ENCODE measurements around the gene CORO7.

CORO7 gene

GRCh38 chr16:4370570-4371356 is 45.6 kb downstream of the CORO7 start:
- DNase-seq = no peak

DNA sequence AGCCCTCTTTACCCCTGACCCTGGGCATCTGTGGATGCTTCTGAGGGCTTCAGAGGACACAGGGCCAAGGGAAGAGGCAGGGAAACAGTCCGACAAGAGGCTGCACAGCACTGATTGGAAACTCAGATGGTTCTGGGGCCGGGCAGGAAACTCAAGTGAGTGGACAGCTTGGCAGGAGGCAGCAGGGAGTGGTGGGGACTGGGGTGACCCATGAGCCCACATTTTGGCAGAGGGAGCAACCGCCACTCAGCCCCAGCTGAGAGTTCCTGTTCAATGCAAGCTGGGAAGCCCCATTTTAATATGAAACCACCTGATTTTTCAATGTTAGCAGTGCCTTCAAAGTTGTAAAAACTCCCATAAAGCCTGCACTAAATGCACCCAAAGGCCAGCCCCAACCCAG is 46.2 kb downstream of the CORO7 start:
- no peak for DNase-seq

GRCh38 chr16:4369007-4369733 is 47.2 kb downstream of the CORO7 start:
- DNase-seq = no peak

GRCh38 chr16:4367393-4367856 is 49.0 kb downstream of the CORO7 start:
- no peak for DNase-seq

DNA sequence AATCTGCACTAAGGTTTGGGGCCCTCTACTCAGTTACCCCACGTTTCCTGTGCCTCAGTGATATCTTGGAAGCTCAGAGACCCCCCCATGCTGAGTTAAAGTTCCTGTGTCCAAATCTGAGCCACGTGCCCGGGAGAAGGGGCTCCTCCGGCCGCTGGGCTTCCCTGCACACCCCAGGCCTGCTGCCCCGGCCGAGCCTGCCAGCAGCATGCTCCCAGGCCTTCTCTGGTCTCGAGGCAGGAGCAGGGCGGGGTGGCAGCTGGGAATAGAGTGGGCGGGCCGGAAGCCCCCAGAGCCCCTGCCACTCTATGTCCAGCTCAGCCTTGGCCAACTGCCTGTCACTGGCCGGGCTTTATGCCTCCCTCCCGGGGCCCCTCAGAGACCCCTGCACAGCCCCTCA is 50.4 kb downstream of the CORO7 start:
- no peak for DNase-seq

- no peak for DNase-seq
Measured at GRCh38 chr16:4365615-4366014, 50.8 kb downstream of the CORO7 start.

DNA sequence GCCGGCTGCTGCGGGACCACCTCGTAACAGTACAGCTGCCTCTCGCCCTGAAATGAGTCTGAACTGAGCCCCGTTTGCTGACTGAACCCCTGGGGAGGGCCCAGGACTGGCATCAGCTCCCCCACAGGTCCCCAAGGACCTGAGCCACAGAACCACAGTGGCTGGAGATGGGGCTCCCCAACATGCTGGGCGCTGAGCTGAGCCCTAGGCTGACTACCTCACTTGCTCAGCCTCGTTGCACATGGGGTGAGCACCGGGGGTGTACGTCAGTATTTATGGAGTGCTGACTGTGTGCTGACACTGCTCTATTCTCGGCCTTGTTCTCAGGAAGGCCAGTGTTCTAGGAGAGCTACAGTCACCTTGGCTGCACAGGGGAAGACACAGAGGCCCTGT is 51.4 kb downstream of the CORO7 start:
- DNase-seq = no peak

- DNase-seq = no peak
Measured at GRCh38 chr16:4364196-4365013, 52.0 kb downstream of the CORO7 start.

- no peak for DNase-seq
Measured at GRCh38 chr16:4362476-4363135, 53.8 kb downstream of the CORO7 start.

DNA sequence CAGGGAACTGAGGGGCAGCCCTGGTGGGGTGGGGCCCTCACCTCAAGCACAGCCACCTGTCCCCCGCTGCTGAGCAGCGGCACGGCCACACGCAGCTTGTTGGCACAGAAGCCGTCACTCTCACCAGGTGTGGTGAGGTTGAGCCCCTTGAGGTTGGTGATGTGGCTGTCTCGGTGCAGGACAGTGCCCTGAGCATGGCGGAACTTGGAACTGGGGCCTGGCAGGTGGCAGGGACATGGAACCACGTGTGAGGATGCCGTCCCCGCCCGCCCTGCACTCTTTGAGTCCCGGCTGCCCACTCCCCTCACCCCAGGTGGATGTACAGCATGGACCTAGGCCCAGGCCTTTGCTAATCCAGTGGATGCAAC is 54.5 kb downstream of the CORO7 start:
- no peak for DNase-seq

GRCh38 chr16:4361033-4361943 is 55.1 kb downstream of the CORO7 start:
- no peak for DNase-seq

DNA sequence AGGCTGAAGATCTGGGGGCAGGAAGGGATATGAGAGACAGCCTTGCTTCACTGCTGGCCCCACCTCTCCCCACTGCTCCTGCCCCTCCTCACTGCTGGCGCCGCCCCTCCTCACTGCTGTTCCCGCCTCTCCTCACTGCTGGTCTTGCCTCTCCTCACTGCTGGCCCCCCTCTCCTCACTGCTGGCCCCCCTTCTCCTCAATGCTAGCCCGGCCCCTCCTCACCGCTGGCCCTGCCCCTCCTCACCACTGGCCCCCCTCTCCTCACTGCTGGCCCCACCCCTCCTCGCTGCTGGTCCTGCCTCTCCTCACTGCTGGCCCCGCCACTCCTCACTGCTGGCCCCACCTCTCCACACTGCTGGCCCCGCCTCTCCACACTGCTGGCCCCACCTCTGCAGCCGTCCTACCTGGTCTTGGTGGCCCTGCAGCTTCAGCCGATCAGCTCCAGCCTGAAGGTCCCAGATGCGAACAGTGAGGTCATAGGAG is 55.8 kb downstream of the CORO7 start:
- no peak for DNase-seq

DNA sequence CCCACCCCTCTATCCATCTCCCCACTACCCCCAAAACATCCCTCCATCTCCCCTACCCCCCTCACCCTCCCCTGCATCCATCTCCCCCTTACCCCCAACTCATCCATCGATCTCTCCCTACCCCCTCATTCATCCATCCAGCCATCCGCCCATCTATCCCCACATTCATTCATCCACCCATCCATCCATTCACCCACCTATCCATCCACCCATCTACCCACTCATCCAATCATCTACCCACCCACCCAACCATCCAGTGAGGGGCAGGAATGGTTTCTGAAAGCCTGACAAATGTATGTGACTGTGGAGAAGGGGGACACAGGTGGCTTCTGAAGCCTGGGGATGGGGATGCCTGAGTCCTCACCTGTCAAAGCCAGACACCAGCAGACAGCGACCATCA is 56.5 kb downstream of the CORO7 start:
- DNase-seq = no peak

DNA sequence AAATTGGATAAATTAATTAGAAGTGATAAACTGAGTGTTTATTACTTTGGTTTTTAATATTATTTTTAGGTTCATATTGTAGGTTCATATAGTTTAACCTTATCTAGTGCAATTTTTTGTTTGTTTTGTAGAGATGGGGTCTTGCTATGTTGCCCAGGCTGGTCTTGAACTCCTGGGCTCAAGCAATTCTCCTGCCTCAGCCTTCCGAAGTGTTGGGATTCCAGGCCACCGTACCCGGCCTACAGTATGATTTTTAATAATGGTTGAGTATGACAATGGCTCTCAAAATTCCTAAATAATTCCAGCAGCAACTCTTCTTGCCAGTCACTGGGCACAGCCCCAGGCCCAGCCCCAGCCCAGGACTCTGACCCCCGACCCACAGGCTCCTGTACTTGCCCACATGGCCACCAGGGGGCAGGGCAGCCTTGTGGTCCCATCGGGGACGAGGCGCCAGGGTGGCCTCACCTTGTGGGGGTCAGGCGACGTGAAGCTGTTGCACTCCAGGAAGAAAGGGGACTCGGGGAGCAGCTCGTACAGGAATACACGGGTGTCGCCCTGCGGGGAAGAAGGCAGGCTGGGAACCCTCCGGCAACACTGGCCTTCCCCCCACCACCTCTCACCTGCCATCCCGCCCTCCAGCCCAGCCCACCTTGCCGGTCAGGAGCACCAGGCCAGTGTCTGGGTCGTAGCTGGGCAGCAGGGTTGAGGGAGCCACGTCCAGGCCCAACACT is 57.4 kb downstream of the CORO7 start:
- no peak for DNase-seq

GRCh38 chr16:4358236-4358635 is 58.2 kb downstream of the CORO7 start:
- DNase-seq = no peak

DNA sequence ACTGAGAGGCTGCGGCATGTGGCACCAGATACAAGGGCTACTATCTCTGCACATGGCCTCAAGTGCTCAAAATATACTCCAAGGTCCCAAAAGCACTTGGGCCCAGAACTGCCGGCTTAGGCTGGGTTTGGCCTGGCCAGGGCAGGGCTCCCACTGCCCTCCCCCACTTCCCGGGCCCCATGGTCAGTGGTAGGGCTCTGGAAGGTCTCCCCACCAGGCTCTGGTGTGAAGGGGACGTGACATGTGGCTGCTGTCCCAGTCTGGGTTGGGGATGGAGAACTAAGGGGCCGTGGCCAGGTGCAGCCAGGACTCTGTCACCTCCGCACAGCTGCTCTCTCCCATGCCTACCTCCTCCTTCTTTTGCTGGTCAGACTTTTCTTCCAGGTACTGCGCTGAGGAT is 59.6 kb downstream of the CORO7 start:
- DNase-seq = no peak

- no peak for DNase-seq
Measured at GRCh38 chr16:4354512-4355409, 61.6 kb downstream of the CORO7 start.

DNA sequence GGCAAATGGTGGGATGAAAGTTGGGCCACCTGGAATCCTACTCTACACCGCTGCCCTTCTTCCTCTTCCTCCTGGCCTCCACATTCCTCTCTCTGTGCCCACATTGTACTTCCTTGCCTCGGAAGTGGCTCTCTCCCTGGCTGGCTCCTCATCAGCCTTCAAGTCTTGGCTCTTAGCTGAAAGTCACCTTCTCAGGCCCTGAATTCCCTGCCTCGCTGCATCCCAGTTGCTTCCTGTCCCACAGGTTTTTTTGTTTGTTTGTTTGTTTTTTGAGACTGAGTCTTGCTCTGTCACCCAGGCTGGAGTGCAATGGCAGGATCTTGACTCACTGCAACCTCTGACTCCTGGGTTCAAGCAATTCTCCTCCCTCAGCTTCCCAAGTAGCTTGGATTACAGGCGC is 62.7 kb downstream of the CORO7 start:
- DNase-seq = no peak

DNA sequence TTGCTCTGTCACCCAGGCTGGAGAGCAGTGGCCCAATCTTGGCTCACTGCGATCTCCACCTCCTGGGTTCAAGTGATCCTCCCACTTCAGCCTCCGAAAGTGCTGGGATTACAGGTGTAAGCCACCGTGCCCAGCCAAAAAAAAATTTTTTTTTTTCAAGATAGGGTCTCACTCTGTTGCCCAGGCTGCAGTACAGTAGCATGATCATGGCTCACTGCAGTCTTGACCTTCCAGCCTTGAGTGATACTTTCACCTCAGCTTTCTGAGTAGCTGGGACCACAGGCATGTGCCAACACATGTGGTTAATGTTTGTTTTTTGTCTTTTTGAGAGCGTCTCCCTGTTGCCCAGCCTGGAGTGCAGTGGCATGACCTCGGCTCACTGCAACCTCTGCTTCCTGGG is 63.6 kb downstream of the CORO7 start:
- DNase-seq = no peak

GRCh38 chr16:4351880-4352279 is 64.5 kb downstream of the CORO7 start:
- DNase-seq = no peak

Measured in DMS79 treated with DMSO at 0.1 percent for 48 hours (cell line).